H9 (cell line): Measurements from ENCODE around the gene TRABD2B. TPM values are rescaled to one million over a fixed set of nuclear protein-coding genes. Genes with fewer than 3 reads are reported as not detected.

Experiments
- DNase-seq: peaks from one replicate; pipeline ENCODE4 v3.0.0-alpha.2; 2017
- H2AFZ ChIP-seq: one replicate; pipeline ENCODE4 v1.6.1; 2013; ENCODE audit warnings: mild to moderate bottlenecking, low read length, control low read depth, moderate library complexity
- H2AK5ac ChIP-seq: 2 replicates; pipeline ENCODE4 v1.6.1; 2013; ENCODE audit warnings: low read length, control low read depth, mixed read lengths; ENCODE audit not compliant: insufficient read length
- H2BK120ac ChIP-seq: one replicate; pipeline ENCODE4 v1.6.1; 2013; ENCODE audit warnings: low read depth, mild to moderate bottlenecking, low read length, control low read depth, inconsistent platforms; ENCODE audit not compliant: poor library complexity, severe bottlenecking
- H2BK12ac ChIP-seq: 2 replicates; pipeline ENCODE4 v1.6.1; 2013; ENCODE audit warnings: low read length, control low read depth, mixed read lengths, low read depth; ENCODE audit not compliant: insufficient read length
- H2BK15ac ChIP-seq: 2 replicates; pipeline ENCODE4 v1.6.1; 2013; ENCODE audit warnings: low read depth, low read length, control low read depth
- H2BK20ac ChIP-seq: one replicate; pipeline ENCODE4 v1.6.1; 2013; ENCODE audit warnings: low read depth, mild to moderate bottlenecking, low read length, control low read depth, inconsistent platforms; ENCODE audit not compliant: poor library complexity, severe bottlenecking
- H2BK5ac ChIP-seq: 2 replicates; pipeline ENCODE4 v1.6.1; 2013; ENCODE audit warnings: low read length, control low read depth, mixed read lengths; ENCODE audit not compliant: insufficient read length
- H3K14ac ChIP-seq: 2 replicates; pipeline ENCODE4 v1.6.1; 2013; ENCODE audit warnings: low read length, control low read depth; ENCODE audit not compliant: insufficient read depth
- H3K18ac ChIP-seq: 2 replicates; pipeline ENCODE4 v1.6.1; 2013; ENCODE audit warnings: low read depth, mild to moderate bottlenecking, mixed read lengths, low read length, control low read depth; ENCODE audit not compliant: insufficient read length
- H3K23ac ChIP-seq: 2 replicates; pipeline ENCODE4 v1.6.1; 2013; ENCODE audit warnings: low read length, control low read depth, mixed read lengths, low read depth; ENCODE audit not compliant: insufficient read length
- H3K23me2 ChIP-seq: 2 replicates; pipeline ENCODE4 v1.6.1; 2013; ENCODE audit warnings: low read depth, mild to moderate bottlenecking, mixed read lengths, low read length, control low read depth; ENCODE audit not compliant: insufficient read length, poor library complexity, severe bottlenecking
- H3K27ac ChIP-seq: 2 replicates; pipeline ENCODE4 v1.5.1; 2013; ENCODE audit warnings: low read length, control low read depth, mixed read lengths, low read depth; ENCODE audit not compliant: insufficient read length
- H3K27me3 ChIP-seq: 2 replicates; pipeline ENCODE4 v1.6.1; 2013; ENCODE audit warnings: low read length, control low read depth, inconsistent platforms; ENCODE audit not compliant: insufficient read depth
- H3K4ac ChIP-seq: 2 replicates; pipeline ENCODE4 v1.6.1; 2013; ENCODE audit warnings: low read depth, mild to moderate bottlenecking, control low read depth, inconsistent platforms, low read length, moderate library complexity
- H3K4me1 ChIP-seq: 2 replicates; pipeline ENCODE4 v1.6.1; 2013; ENCODE audit warnings: low read length, control low read depth, inconsistent platforms; ENCODE audit not compliant: insufficient read depth
- H3K4me2 ChIP-seq: 2 replicates; pipeline ENCODE4 v1.6.1; 2013; ENCODE audit warnings: low read length, control low read depth, mixed read lengths; ENCODE audit not compliant: insufficient read length, insufficient read depth
- H3K56ac ChIP-seq: 2 replicates; pipeline ENCODE4 v1.6.1; 2013; ENCODE audit warnings: low read depth, mild to moderate bottlenecking, mixed read lengths, low read length, control low read depth; ENCODE audit not compliant: insufficient read length
- H3K79me1 ChIP-seq: 2 replicates; pipeline ENCODE4 v1.6.1; 2013; ENCODE audit warnings: low read depth, mild to moderate bottlenecking, moderate library complexity, low read length, control low read depth, inconsistent platforms; ENCODE audit not compliant: insufficient read depth, poor library complexity, severe bottlenecking
- H3K79me2 ChIP-seq: 2 replicates; pipeline ENCODE4 v1.6.1; 2013; ENCODE audit warnings: low read length, control low read depth, inconsistent platforms; ENCODE audit not compliant: insufficient read depth
- H3K9ac ChIP-seq: 2 replicates; pipeline ENCODE4 v1.6.1; 2013; ENCODE audit warnings: low read length, control low read depth, mixed read lengths; ENCODE audit not compliant: insufficient read length; ENCODE audit errors: extremely low read depth
- H3K9me3 ChIP-seq: one replicate; pipeline ENCODE4 v1.6.1; 2013; ENCODE audit warnings: low read depth, low read length, inconsistent platforms; ENCODE audit not compliant: control insufficient read depth
- H3T11ph ChIP-seq: one replicate; pipeline ENCODE4 v1.6.1; 2013; ENCODE audit warnings: mild to moderate bottlenecking, low read length, control low read depth, inconsistent platforms
- H4K20me1 ChIP-seq: one replicate; pipeline ENCODE4 v1.6.1; 2013; ENCODE audit not compliant: control insufficient read depth, insufficient read length, insufficient read depth
- H4K5ac ChIP-seq: 2 replicates; pipeline ENCODE4 v1.6.1; 2013; ENCODE audit warnings: low read depth, mild to moderate bottlenecking, mixed read lengths, low read length, control low read depth; ENCODE audit not compliant: insufficient read length
- H4K8ac ChIP-seq: replicated peaks from 2 replicates; pipeline ENCODE4 v1.6.1; 2013; ENCODE audit warnings: low read length, control low read depth, mixed read lengths, low read depth; ENCODE audit not compliant: insufficient read length
- H4K91ac ChIP-seq: 2 replicates; pipeline ENCODE4 v1.6.1; 2013; ENCODE audit warnings: low read depth, mild to moderate bottlenecking, moderate library complexity, mixed read lengths, low read length, control low read depth; ENCODE audit not compliant: insufficient read length
- H3K27ac Mint-ChIP-seq, 3 experiments: 2 replicates in 2 of 3; 3 replicates in 1 of 3; pipeline ENCODE4 v1.8.0; 2020 to 2021; ENCODE audit warnings: mixed read lengths in 3 of 3, mild to moderate bottlenecking in 1 of 3, moderate library complexity in 1 of 3
- H3K27me3 Mint-ChIP-seq: 2 replicates; pipeline ENCODE4 v1.8.0; 2021; ENCODE audit warnings: low read depth, mild to moderate bottlenecking, moderate library complexity, mixed read lengths
- H3K36me3 Mint-ChIP-seq, 3 experiments: 2 replicates in 2 of 3; 3 replicates in 1 of 3; pipeline ENCODE4 v1.8.0; 2020 to 2021; ENCODE audit warnings: low read depth in 3 of 3, mixed read lengths in 3 of 3; ENCODE audit not compliant: insufficient read depth in 1 of 3
- H3K4me1 Mint-ChIP-seq, 2 experiments: 2 replicates each; pipeline ENCODE4 v1.8.0; 2020; ENCODE audit warnings: mixed read lengths in 2 of 2
- H3K4me3 Mint-ChIP-seq, 2 experiments: 2 replicates in 1 of 2; 3 replicates in 1 of 2; pipeline ENCODE4 v1.8.0; 2020 to 2021; ENCODE audit warnings: mild to moderate bottlenecking in 2 of 2, mixed read lengths in 2 of 2, moderate library complexity in 1 of 2
- H3K9me3 Mint-ChIP-seq, 2 experiments: 2 replicates in 1 of 2; 3 replicates in 1 of 2; pipeline ENCODE4 v1.8.0; 2020; ENCODE audit warnings: mild to moderate bottlenecking in 2 of 2, mixed read lengths in 2 of 2, moderate library complexity in 1 of 2
- CTCF ChIP-seq: fragments of 200-600 bp; sonication (generic); conservative IDR thresholded peaks from 3 replicates; pipeline ENCODE4 v1.8.0; 2021; ENCODE audit warnings: antibody characterized with exemption, mild to moderate bottlenecking
- WGBS: extraction: QIAGEN DNeasy Blood & Tissue Kit; methylation state at CpG from one replicate; pipeline ENCODE4 v1.1.7; 2013; ENCODE audit warnings: missing lambda C conversion rate, low lambda C conversion rate, mixed read lengths; ENCODE audit not compliant: insufficient read length; ENCODE audit errors: extremely low coverage; 5-methylcytosine and 5-hydroxymethylcytosine counted together
- total RNA-seq: library from RNA; stranded (reverse); gene quantifications from 2 replicates; pipeline ENCODE4 v1.2.1, GENCODE V29; 2021

The TRABD2B gene
- total RNA-seq, 1 experiment from 2014 or later = 2.3 TPM

DNA sequence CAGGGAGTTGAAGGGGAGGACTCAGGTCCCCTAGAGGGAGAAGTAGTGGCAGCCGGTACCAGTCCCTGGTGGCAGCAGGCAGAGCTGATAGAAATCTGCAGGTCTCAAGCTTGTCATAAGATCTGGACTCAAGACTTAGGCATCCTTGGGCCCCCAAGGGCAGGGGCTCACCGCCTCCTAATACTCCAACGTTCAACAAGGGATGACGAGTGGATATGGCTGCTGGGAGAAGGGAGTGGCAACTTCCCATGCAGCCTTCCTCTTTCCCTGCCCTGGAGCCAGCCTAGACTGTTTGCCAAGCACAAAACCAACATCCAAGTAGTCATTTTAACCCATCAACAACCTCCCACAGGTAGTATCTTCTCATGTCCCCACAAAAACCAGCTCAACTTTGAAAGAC is 6.9 kb downstream of the TRABD2B start:
- TF ChIP-seq CTCF = no peak
- Histone ChIP-seq H2BK12ac (no peak overlapping the region), H2BK5ac (no peak overlapping the region), H4K20me1 (peaks cover 2% of the 10 kb centered on the region), H2AK5ac (no peak overlapping the region), H3T11ph (no peak overlapping the region), H3K18ac (no peak overlapping the region), H3K79me2 (no peaks in the 10 kb centered on the region), H4K91ac (no peak overlapping the region), H3K27ac (no peak overlapping the region), H3K4me2 (no peak overlapping the region), H4K8ac (no peak overlapping the region), H3K9me3 (no peaks in the 10 kb centered on the region), H2BK120ac (no peak overlapping the region), H2BK20ac (no peak overlapping the region), H4K5ac (no peak overlapping the region), H3K23ac (no peak overlapping the region), H3K56ac (no peak overlapping the region), H2BK15ac (no peak overlapping the region), H3K9ac (no peak overlapping the region), H3K27me3 (no peaks in the 10 kb centered on the region), H3K4ac (no peak overlapping the region), H3K4me1 (peaks cover 8% of the 10 kb centered on the region; the same call in 1 of the 2 replicates), H3K79me1 (no peaks in the 10 kb centered on the region), H2AFZ (no peak overlapping the region), H3K23me2 (no peaks in the 10 kb centered on the region), H3K14ac (no peak overlapping the region)
- no CpG with 5 or more reads among the region's 4 CpGs for WGBS
- Mint-ChIP-seq H3K9me3 (no peaks in the 10 kb centered on the region; a peak in 1 of 5 replicates), H3K27me3 (peaks cover 45% of the 10 kb centered on the region), H3K4me1 (peaks cover 48 to 53% of the 10 kb centered on the region in 2 experiments), H3K4me3 (no peak overlapping the region), H3K27ac (no peak overlapping the region), H3K36me3 (peaks cover 6 to 30% (median 23%) of the 10 kb centered on the region in 3 experiments; a peak in 6 of 7 replicates)
- no peak for DNase-seq
